Heart left ventricle (tissue), 13 donors: ENCODE data around the gene MUSK.

Experiments used
- POLR2A ChIP-seq, 2 donors: fragments of 450-650 bp; IDR thresholded peaks; one replicate each; pipeline ENCODE4 v1.6.1; 2017; ENCODE audit warnings: antibody characterized with exemption in 2 of 2, mild to moderate bottlenecking in 2 of 2, moderate library complexity in 2 of 2
- TF ChIP-seq, protein P1 (sequence below), 12 donors: fragments of 200-600 bp; sonication (generic) in 4 of 12; IDR thresholded peaks; one replicate each; pipeline versions ENCODE4 v1.5.0 to v1.8.0; 2018 to 2022; ENCODE audit warnings: antibody characterized with exemption in 12 of 12, mild to moderate bottlenecking in 5 of 12
- donor health status: ischemic (EF 13 %, LVEDD 7.1; RV severe dilation, severe dysfunction).
- donor health status: DM: no; HTN: yes; CAD: no.
- donor health status: DM: no; HTN: no; CAD: no.
- donor health status: ischemic (EF 25% LVEDD 6.9; RV normal size, moderate dysfunction).
- donor health status: ischemic (EF 25% LVEDD 5.7; RV mildly dilated, moderate dysfunction).
- donor health status: ischemic (EF 35%, LVEDD 5.7; RV mildly dilated, moderate dysfunction).
- donor health status: nonischemic (EF 11% LVEDD 7.7; RV severe dilation, severe dysfunction).
- donor health status: DM: yes; HTN: yes; CAD: no.
- donor health status: PGD.
- donor health status: ischemic (EF 29% LVEDD 5.4; RV normal size, mild dysfunction).
- donor health status: nonischemic (EF 23%, LVEDD 6.1; RV moderate dilation, normal function).

GRCh38 chr9:110769667-110770066 is 101.1 kb downstream of the MUSK start:
- TF ChIP-seq, protein P1, sequence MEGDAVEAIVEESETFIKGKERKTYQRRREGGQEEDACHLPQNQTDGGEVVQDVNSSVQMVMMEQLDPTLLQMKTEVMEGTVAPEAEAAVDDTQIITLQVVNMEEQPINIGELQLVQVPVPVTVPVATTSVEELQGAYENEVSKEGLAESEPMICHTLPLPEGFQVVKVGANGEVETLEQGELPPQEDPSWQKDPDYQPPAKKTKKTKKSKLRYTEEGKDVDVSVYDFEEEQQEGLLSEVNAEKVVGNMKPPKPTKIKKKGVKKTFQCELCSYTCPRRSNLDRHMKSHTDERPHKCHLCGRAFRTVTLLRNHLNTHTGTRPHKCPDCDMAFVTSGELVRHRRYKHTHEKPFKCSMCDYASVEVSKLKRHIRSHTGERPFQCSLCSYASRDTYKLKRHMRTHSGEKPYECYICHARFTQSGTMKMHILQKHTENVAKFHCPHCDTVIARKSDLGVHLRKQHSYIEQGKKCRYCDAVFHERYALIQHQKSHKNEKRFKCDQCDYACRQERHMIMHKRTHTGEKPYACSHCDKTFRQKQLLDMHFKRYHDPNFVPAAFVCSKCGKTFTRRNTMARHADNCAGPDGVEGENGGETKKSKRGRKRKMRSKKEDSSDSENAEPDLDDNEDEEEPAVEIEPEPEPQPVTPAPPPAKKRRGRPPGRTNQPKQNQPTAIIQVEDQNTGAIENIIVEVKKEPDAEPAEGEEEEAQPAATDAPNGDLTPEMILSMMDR (IDR thresholded peaks at IDR 0.05) = no peak
- no peak for TF ChIP-seq POLR2A (IDR thresholded peaks at IDR 0.05)
